Prostate gland (tissue), 2 donors: ENCODE data around the gene KASH5. TPM values are rescaled to one million over a fixed set of nuclear protein-coding genes. Genes with fewer than 3 reads are reported as not detected.

ENCODE experiments used
- DNase-seq: peaks from one replicate; pipeline ENCODE4 v3.0.0-alpha.2; 2019; ENCODE audit warnings: low spot score
- H3K27ac ChIP-seq, 2 donors: fragments of 200-600 bp; sonication (generic); 2 replicates each; pipeline ENCODE4 v1.5.1; 2017 to 2019
- H3K27me3 ChIP-seq: fragments of 200-600 bp; sonication (generic); replicated peaks from 2 replicates; pipeline ENCODE4 v1.5.1; 2019; ENCODE audit not compliant: insufficient read depth
- H3K36me3 ChIP-seq, 2 donors: fragments of 200-600 bp; sonication (generic); 1 replicate in 1 of 2; 2 replicates in 1 of 2; pipeline versions ENCODE4 v1.5.1 to v1.8.1; 2017 to 2019
- H3K4me1 ChIP-seq: fragments of 200-600 bp; sonication (generic); replicated peaks from 2 replicates; pipeline ENCODE4 v1.5.1; 2019
- H3K4me3 ChIP-seq, 2 donors: fragments of 200-600 bp; sonication (generic); 2 replicates each; pipeline ENCODE4 v1.5.1; 2017 to 2019
- H3K9me3 ChIP-seq: fragments of 200-600 bp; sonication (generic); 2 replicates; pipeline ENCODE4 v1.5.1; 2017
- CTCF ChIP-seq, 4 experiments: fragments of 200-600 bp in 2 of 4; fragments of 450-650 bp in 2 of 4; sonication (generic) in 2 of 4; IDR thresholded peaks; 1 replicate in 3 of 4; 2 replicates in 1 of 4; pipeline ENCODE4 v1.5.1; 2016 to 2019; ENCODE audit warnings: antibody characterized with exemption in 4 of 4, mild to moderate bottlenecking in 2 of 4, moderate library complexity in 2 of 4
- POLR2A ChIP-seq: fragments of 450-650 bp; IDR thresholded peaks from one replicate; pipeline ENCODE4 v1.6.1; 2016; ENCODE audit warnings: antibody characterized with exemption, mild to moderate bottlenecking
- POLR2AphosphoS5 ChIP-seq: sonication (generic); formaldehyde crosslinking; IDR thresholded peaks from one replicate; pipeline ENCODE4 v1.6.1; 2017; ENCODE audit warnings: antibody characterized with exemption
- WGBS: methylation state at CpG from one replicate; pipeline ENCODE4 v1.1.5; 2018; 5-methylcytosine and 5-hydroxymethylcytosine counted together
- intact Hi-C: fragments of 100-400 bp; cut with DNase I; formaldehyde crosslinking; loops from one replicate; pipeline ENCODE4 v1.14.2; 2022
- total RNA-seq, 2 donors: library from RNA; depleted of rRNA; stranded (reverse); fragments of >200 nt; gene quantifications; one replicate each; pipeline ENCODE4 v1.1.0, GENCODE V29; 2016

KASH5 gene
- total RNA-seq, 2 donors from 2014 or later: 13.1 TPM; not detected in 1

GRCh38 chr19:49347191-49347590 is 40.9 kb upstream of the KASH5 start:
- H3K27me3 ChIP-seq: no peaks in the 10 kb centered on the region
- no peak for TF ChIP-seq CTCF (IDR thresholded peaks at IDR 0.05)
- no peak for TF ChIP-seq POLR2AphosphoS5
- TF ChIP-seq POLR2A: no peak
- WGBS: 95% methylated on average over 15 of the region's 15 CpGs

GRCh38 chr19:49347835-49348234 is 40.2 kb upstream of the KASH5 start:
- Histone ChIP-seq H3K9me3 (no peaks in the 10 kb centered on the region), H3K4me1 (no peaks in the 10 kb centered on the region), H3K27me3 (no peaks in the 10 kb centered on the region), H3K36me3 (peaks cover 0 to 8% of the 10 kb centered on the region in 2 donors), H3K4me3 (no peak overlapping the region), H3K27ac (no peak overlapping the region)
- TF ChIP-seq POLR2A (no peak), CTCF (IDR thresholded peaks at IDR 0.05) (no peak), POLR2AphosphoS5 (no peak)
- DNase-seq: no peak
- intact Hi-C loops: no loop called here
- 55% methylated on average over 3 of the region's 3 CpGs for WGBS

More at GRCh38 chr19:49347191-49347590, 40.9 kb upstream of the KASH5 start:
- no peak overlapping the region for H3K4me3 ChIP-seq
- H3K27ac ChIP-seq: no peak overlapping the region
- DNase-seq: no peak
- no peaks in the 10 kb centered on the region for H3K9me3 ChIP-seq
- no peaks in the 10 kb centered on the region for H3K4me1 ChIP-seq
- H3K36me3 ChIP-seq: peaks cover 0 to 8% of the 10 kb centered on the region in 2 donors
- intact Hi-C loops: no loop called here

GRCh38 chr19:49348305-49349189 is 39.5 kb upstream of the KASH5 start:
- TF ChIP-seq CTCF (IDR thresholded peaks at IDR 0.05): no peak
- TF ChIP-seq POLR2A: no peak
- no peak for TF ChIP-seq POLR2AphosphoS5
- no peak overlapping the region for H3K27ac ChIP-seq
- 94% methylated on average over 12 of the region's 12 CpGs for WGBS
- peaks cover 0 to 8% of the 10 kb centered on the region in 2 donors for H3K36me3 ChIP-seq
- DNase-seq: no peak
- H3K4me1 ChIP-seq: no peaks in the 10 kb centered on the region
- intact Hi-C loops: no loop called here
- H3K27me3 ChIP-seq: no peaks in the 10 kb centered on the region
- no peak overlapping the region for H3K4me3 ChIP-seq
- no peaks in the 10 kb centered on the region for H3K9me3 ChIP-seq

GRCh38 chr19:49349567-49349966 is 38.5 kb upstream of the KASH5 start:
- peaks cover 0 to 9% of the 10 kb centered on the region in 2 donors for H3K36me3 ChIP-seq

More at GRCh38 chr19:49349567-49349966, 38.5 kb upstream of the KASH5 start:
- no peak for DNase-seq
- TF ChIP-seq POLR2A: no peak
- no peak for TF ChIP-seq CTCF (IDR thresholded peaks at IDR 0.05)
- TF ChIP-seq POLR2AphosphoS5: no peak
- no peak overlapping the region for H3K27ac ChIP-seq
- H3K4me3 ChIP-seq: no peak overlapping the region
- 87% methylated on average over 2 of the region's 2 CpGs for WGBS
- no peaks in the 10 kb centered on the region for H3K4me1 ChIP-seq
- no peaks in the 10 kb centered on the region for H3K9me3 ChIP-seq
- intact Hi-C loops: no loop called here
- no peaks in the 10 kb centered on the region for H3K27me3 ChIP-seq
